ENCODE data around the gene KRTAP5-9.
"Not testable (repeated sequence)": the region's sequence is repeated elsewhere in the genome, so short reads cannot be mapped to it uniquely, and the experiment has no call there.

KRTAP5-9 gene

GRCh38 chr11:71588314-71588713, 40.1 kb downstream of the KRTAP5-9 start:
- DNase-seq, result not testable (repeated sequence)

- DNase-seq, result not testable (repeated sequence)
Measured at GRCh38 chr11:71588822-71589545, 40.8 kb downstream of the KRTAP5-9 start.

GRCh38 chr11:71589546-71589920, 41.3 kb downstream of the KRTAP5-9 start:
- DNase-seq, result not testable (repeated sequence)

Data from fibroblast of skin of back (primary cell).